Liver (tissue), 9 donors: ENCODE measurements around the gene BTN3A1. TPM values are rescaled to one million over a fixed set of nuclear protein-coding genes. Genes with fewer than 3 reads are reported as not detected.

Experiments used
- DNase-seq: peaks from one replicate; pipeline ENCODE4 v3.0.0-alpha.2; 2017; ENCODE audit warnings: low spot score
- H3K27ac ChIP-seq, 2 donors: one replicate each; pipeline ENCODE4 v1.7.0; 2013; ENCODE audit warnings: inconsistent platforms in 2 of 2, low read length in 2 of 2, control low read depth in 1 of 2, low read depth in 1 of 2, mild to moderate bottlenecking in 1 of 2
- H3K27me3 ChIP-seq, 4 donors: one replicate each; pipeline versions ENCODE4 v1.6.1 to v1.7.0; 2013; ENCODE audit warnings: low read length in 3 of 4, inconsistent platforms in 1 of 4, mild to moderate bottlenecking in 1 of 4, moderate library complexity in 1 of 4; ENCODE audit not compliant: control insufficient read depth in 4 of 4, insufficient read depth in 4 of 4
- H3K36me3 ChIP-seq, 4 donors: one replicate each; pipeline versions ENCODE4 v1.6.1 to v1.7.0; 2013; ENCODE audit warnings: low read length in 3 of 4, mild to moderate bottlenecking in 3 of 4, low read depth in 1 of 4, moderate library complexity in 1 of 4; ENCODE audit not compliant: control insufficient read depth in 4 of 4, insufficient read depth in 3 of 4
- H3K4me1 ChIP-seq, 4 donors: one replicate each; pipeline versions ENCODE4 v1.6.1 to v1.7.0; 2013; ENCODE audit warnings: low read length in 3 of 4, mild to moderate bottlenecking in 3 of 4, moderate library complexity in 1 of 4; ENCODE audit not compliant: control insufficient read depth in 4 of 4, insufficient read depth in 4 of 4
- H3K4me3 ChIP-seq, 3 donors: one replicate each; pipeline versions ENCODE4 v1.6.1 to v1.7.0; 2013; ENCODE audit warnings: low read length in 3 of 3, control low read depth in 1 of 3, low read depth in 1 of 3, mild to moderate bottlenecking in 1 of 3
- H3K9ac ChIP-seq, 2 donors: one replicate each; pipeline ENCODE4 v1.7.0; 2013; ENCODE audit warnings: low read length in 2 of 2, mild to moderate bottlenecking in 2 of 2, moderate library complexity in 2 of 2, control low read depth in 1 of 2, low read depth in 1 of 2
- H3K9me3 ChIP-seq, 4 donors: one replicate each; pipeline versions ENCODE4 v1.6.1 to v1.7.0; 2013; ENCODE audit warnings: low read length in 3 of 4; ENCODE audit not compliant: control insufficient read depth in 4 of 4
- EGR1 ChIP-seq, 2 donors: IDR thresholded peaks; 2 replicates each; pipeline ENCODE4 v1.6.1; 2016 to 2018; ENCODE audit warnings: antibody characterized with exemption in 2 of 2, low read depth in 2 of 2
- FOXA1 ChIP-seq: IDR thresholded peaks from 2 replicates; pipeline ENCODE4 v1.6.1; 2016; ENCODE audit warnings: antibody characterized with exemption
- FOXA2 ChIP-seq: IDR thresholded peaks from 2 replicates; pipeline ENCODE4 v1.6.1; 2016; ENCODE audit warnings: antibody characterized with exemption
- GABPA ChIP-seq, 2 donors: IDR thresholded peaks in 1 of 2; conservative IDR thresholded peaks in 1 of 2; 2 replicates each; pipeline ENCODE4 v1.6.1; 2016; ENCODE audit warnings: antibody characterized with exemption in 2 of 2, mild to moderate bottlenecking in 1 of 2, moderate library complexity in 1 of 2
- HNF4A ChIP-seq, 2 donors: conservative IDR thresholded peaks; 2 replicates each; pipeline ENCODE4 v1.6.1; 2016; ENCODE audit warnings: antibody characterized with exemption in 2 of 2, mild to moderate bottlenecking in 2 of 2
- HNF4G ChIP-seq: IDR thresholded peaks from 2 replicates; pipeline ENCODE4 v1.6.1; 2016; ENCODE audit warnings: antibody characterized with exemption
- JUND ChIP-seq, 2 donors: IDR thresholded peaks; 2 replicates each; pipeline ENCODE4 v1.6.1; 2016; ENCODE audit warnings: antibody characterized with exemption in 2 of 2
- NR2F2 ChIP-seq: IDR thresholded peaks from 2 replicates; pipeline ENCODE4 v1.6.1; 2016; ENCODE audit warnings: antibody characterized with exemption
- RAD21 ChIP-seq, 2 donors: IDR thresholded peaks; 2 replicates each; pipeline ENCODE4 v1.6.1; 2016; ENCODE audit warnings: antibody characterized with exemption in 2 of 2, mild to moderate bottlenecking in 2 of 2
- RXRA ChIP-seq, 2 donors: IDR thresholded peaks; 2 replicates each; pipeline ENCODE4 v1.6.1; 2017 to 2018; ENCODE audit warnings: antibody characterized with exemption in 2 of 2, mild to moderate bottlenecking in 1 of 2
- SP1 ChIP-seq: IDR thresholded peaks from 2 replicates; pipeline ENCODE4 v1.6.1; 2018; ENCODE audit warnings: antibody characterized with exemption, mild to moderate bottlenecking
- TAF1 ChIP-seq: conservative IDR thresholded peaks from 2 replicates; pipeline ENCODE4 v1.6.1; 2016; ENCODE audit warnings: antibody characterized with exemption, mild to moderate bottlenecking
- YY1 ChIP-seq: IDR thresholded peaks from 2 replicates; pipeline ENCODE4 v1.6.1; 2016; ENCODE audit warnings: antibody characterized with exemption, mild to moderate bottlenecking
- WGBS: extraction: QIAGEN DNeasy Blood & Tissue Kit; methylation state at CpG from one replicate; pipeline ENCODE4 v1.1.7; 2013; 5-methylcytosine and 5-hydroxymethylcytosine counted together
- polyA plus RNA-seq, 2 donors: library from polyadenylated mRNA; stranded (reverse) in 1 of 2; unstranded in 1 of 2; fragments of 200-250 nt in 1 of 2; fragments of >200 nt in 1 of 2; fragmentation: Nextera tagmentation in 1 of 2; extraction: Ambion mirVana in 1 of 2; gene quantifications; one replicate each; pipeline versions ENCODE4 v1.2.1 to v1.2.3, GENCODE V29; 2013 to 2015
- total RNA-seq, 2 donors: library from RNA; depleted of rRNA; stranded (reverse); fragments of >200 nt; gene quantifications; one replicate each; pipeline ENCODE4 v1.2.3, GENCODE V29; 2014
- TF ChIP-seq, protein P1 (sequence below): IDR thresholded peaks from 2 replicates; pipeline ENCODE4 v1.6.1; 2016; ENCODE audit warnings: antibody characterized with exemption, mild to moderate bottlenecking
- TF ChIP-seq, protein P2 (sequence below): IDR thresholded peaks from 2 replicates; pipeline ENCODE4 v1.6.1; 2016; ENCODE audit warnings: antibody characterized with exemption
- TF ChIP-seq, protein P3 (sequence below): fragments of 150-350 bp; IDR thresholded peaks from 2 replicates; pipeline ENCODE4 v1.5.1; 2017; ENCODE audit warnings: improper control_type of control experiment, low read depth, low read length; ENCODE audit not compliant: missing input control
- TF ChIP-seq, protein P4 (sequence below): IDR thresholded peaks from 2 replicates; pipeline ENCODE4 v1.6.1; 2016; ENCODE audit warnings: antibody characterized with exemption
- TF ChIP-seq, protein P5 (sequence below): IDR thresholded peaks from 2 replicates; pipeline ENCODE4 v1.6.1; 2016; ENCODE audit warnings: antibody characterized with exemption
- donor health status: healthy.
- donor health status: healthy.
- donor health status: healthy.
- donor health status: healthy.
- donor health status: healthy.

The BTN3A1 gene
- total and polyA plus RNA-seq, 4 donors: 2.3 to 17.1 (median 6.3) TPM

DNA sequence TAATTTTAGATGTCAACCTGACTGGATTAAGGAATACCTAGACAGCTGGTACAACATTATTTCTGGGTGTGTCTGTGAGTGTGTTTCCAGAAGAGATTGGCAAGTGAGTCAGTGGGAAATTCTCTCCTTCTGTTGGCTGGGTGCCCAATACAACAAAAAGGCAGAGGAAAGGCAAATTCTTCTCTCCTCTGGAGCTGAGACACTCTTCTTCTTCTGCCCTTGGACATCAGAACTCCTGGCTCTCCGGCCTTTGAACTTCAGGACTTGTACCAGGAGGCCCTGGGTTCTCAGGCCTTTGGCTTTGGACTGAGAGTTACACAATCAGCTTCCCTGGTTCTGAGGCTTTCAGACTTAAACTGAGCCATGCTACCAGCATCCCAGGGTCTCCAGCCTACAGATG lies 7.8 kb upstream of the BTN3A1 start:
- WGBS: 95% methylated on average over 1 of the region's 1 CpG
- Histone ChIP-seq H3K4me3 (no peak overlapping the region), H3K27ac (no peak overlapping the region), H3K27me3 (no peaks in the 10 kb centered on the region), H3K36me3 (peaks cover 0 to 5% (median 2%) of the 10 kb centered on the region in 4 donors), H3K9ac (no peak overlapping the region), H3K4me1 (no peaks in the 10 kb centered on the region), H3K9me3 (no peaks in the 10 kb centered on the region)
- DNase-seq: no peak
- TF ChIP-seq, protein P1, sequence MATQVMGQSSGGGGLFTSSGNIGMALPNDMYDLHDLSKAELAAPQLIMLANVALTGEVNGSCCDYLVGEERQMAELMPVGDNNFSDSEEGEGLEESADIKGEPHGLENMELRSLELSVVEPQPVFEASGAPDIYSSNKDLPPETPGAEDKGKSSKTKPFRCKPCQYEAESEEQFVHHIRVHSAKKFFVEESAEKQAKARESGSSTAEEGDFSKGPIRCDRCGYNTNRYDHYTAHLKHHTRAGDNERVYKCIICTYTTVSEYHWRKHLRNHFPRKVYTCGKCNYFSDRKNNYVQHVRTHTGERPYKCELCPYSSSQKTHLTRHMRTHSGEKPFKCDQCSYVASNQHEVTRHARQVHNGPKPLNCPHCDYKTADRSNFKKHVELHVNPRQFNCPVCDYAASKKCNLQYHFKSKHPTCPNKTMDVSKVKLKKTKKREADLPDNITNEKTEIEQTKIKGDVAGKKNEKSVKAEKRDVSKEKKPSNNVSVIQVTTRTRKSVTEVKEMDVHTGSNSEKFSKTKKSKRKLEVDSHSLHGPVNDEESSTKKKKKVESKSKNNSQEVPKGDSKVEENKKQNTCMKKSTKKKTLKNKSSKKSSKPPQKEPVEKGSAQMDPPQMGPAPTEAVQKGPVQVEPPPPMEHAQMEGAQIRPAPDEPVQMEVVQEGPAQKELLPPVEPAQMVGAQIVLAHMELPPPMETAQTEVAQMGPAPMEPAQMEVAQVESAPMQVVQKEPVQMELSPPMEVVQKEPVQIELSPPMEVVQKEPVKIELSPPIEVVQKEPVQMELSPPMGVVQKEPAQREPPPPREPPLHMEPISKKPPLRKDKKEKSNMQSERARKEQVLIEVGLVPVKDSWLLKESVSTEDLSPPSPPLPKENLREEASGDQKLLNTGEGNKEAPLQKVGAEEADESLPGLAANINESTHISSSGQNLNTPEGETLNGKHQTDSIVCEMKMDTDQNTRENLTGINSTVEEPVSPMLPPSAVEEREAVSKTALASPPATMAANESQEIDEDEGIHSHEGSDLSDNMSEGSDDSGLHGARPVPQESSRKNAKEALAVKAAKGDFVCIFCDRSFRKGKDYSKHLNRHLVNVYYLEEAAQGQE: no peak
- TF ChIP-seq HNF4G (no peak), SP1 (no peak), FOXA2 (no peak), FOXA1 (no peak), HNF4A (conservative IDR thresholded peaks at IDR 0.05) (no peak), YY1 (no peak), GABPA (IDR thresholded peaks at IDR 0.05 in 1 of 2, conservative IDR thresholded peaks at IDR 0.05 in 1 of 2) (no peak)

DNA sequence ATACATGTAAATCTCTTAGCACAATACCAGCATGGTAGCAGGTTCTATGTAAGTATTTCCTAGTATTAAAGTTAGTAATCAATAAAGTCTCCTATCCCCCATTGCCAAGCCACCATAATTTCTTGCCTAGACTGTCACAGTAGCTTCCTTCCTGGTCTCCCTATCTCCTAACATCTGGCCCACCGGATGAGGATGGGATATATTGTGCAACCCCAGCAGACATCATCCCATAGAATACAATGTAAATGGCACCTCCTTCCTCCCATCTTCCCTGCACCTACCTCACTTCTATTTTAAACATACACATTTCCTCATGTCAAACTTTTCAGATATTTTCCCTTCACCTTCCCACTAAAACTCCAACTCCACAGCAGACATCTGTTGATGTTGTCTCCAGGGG lies 3.5 kb upstream of the BTN3A1 start:
- Histone ChIP-seq H3K27ac (no peak overlapping the region), H3K9me3 (no peaks in the 10 kb centered on the region), H3K9ac (no peak overlapping the region), H3K4me3 (no peak overlapping the region), H3K27me3 (no peaks in the 10 kb centered on the region), H3K36me3 (no peaks in the 10 kb centered on the region), H3K4me1 (peaks cover 3 to 15% (median 9%) of the 10 kb centered on the region in 4 donors)
- TF ChIP-seq, protein P2, sequence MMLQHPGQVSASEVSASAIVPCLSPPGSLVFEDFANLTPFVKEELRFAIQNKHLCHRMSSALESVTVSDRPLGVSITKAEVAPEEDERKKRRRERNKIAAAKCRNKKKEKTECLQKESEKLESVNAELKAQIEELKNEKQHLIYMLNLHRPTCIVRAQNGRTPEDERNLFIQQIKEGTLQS: no peak
- TF ChIP-seq HNF4G (no peak), JUND (IDR thresholded peaks at IDR 0.05) (no peak), TAF1 (no peak), EGR1 (IDR thresholded peaks at IDR 0.05; ENCODE audit: low read depth in 2 of 2) (no peak), GABPA (IDR thresholded peaks at IDR 0.05 in 1 of 2, conservative IDR thresholded peaks at IDR 0.05 in 1 of 2) (no peak), FOXA1 (no peak), YY1 (no peak), RAD21 (IDR thresholded peaks at IDR 0.05) (no peak), NR2F2 (no peak), HNF4A (conservative IDR thresholded peaks at IDR 0.05) (no peak), SP1 (no peak), RXRA (IDR thresholded peaks at IDR 0.05) (no peak), FOXA2 (no peak)
- TF ChIP-seq, protein P3, sequence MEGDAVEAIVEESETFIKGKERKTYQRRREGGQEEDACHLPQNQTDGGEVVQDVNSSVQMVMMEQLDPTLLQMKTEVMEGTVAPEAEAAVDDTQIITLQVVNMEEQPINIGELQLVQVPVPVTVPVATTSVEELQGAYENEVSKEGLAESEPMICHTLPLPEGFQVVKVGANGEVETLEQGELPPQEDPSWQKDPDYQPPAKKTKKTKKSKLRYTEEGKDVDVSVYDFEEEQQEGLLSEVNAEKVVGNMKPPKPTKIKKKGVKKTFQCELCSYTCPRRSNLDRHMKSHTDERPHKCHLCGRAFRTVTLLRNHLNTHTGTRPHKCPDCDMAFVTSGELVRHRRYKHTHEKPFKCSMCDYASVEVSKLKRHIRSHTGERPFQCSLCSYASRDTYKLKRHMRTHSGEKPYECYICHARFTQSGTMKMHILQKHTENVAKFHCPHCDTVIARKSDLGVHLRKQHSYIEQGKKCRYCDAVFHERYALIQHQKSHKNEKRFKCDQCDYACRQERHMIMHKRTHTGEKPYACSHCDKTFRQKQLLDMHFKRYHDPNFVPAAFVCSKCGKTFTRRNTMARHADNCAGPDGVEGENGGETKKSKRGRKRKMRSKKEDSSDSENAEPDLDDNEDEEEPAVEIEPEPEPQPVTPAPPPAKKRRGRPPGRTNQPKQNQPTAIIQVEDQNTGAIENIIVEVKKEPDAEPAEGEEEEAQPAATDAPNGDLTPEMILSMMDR: no peak
- TF ChIP-seq, protein P4, sequence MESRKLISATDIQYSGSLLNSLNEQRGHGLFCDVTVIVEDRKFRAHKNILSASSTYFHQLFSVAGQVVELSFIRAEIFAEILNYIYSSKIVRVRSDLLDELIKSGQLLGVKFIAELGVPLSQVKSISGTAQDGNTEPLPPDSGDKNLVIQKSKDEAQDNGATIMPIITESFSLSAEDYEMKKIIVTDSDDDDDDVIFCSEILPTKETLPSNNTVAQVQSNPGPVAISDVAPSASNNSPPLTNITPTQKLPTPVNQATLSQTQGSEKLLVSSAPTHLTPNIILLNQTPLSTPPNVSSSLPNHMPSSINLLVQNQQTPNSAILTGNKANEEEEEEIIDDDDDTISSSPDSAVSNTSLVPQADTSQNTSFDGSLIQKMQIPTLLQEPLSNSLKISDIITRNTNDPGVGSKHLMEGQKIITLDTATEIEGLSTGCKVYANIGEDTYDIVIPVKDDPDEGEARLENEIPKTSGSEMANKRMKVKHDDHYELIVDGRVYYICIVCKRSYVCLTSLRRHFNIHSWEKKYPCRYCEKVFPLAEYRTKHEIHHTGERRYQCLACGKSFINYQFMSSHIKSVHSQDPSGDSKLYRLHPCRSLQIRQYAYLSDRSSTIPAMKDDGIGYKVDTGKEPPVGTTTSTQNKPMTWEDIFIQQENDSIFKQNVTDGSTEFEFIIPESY: no peak
- TF ChIP-seq, protein P5, sequence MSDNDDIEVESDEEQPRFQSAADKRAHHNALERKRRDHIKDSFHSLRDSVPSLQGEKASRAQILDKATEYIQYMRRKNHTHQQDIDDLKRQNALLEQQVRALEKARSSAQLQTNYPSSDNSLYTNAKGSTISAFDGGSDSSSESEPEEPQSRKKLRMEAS: no peak
- TF ChIP-seq, protein P1: no peak
- 86% methylated on average over 1 of the region's 1 CpG for WGBS
- no peak for DNase-seq
